ENCODE data around the gene RIOK2. TPM values are rescaled to one million over a fixed set of nuclear protein-coding genes. Genes with fewer than 3 reads are reported as not detected.

The RIOK2 gene
- total RNA-seq (2021; fragmentation: NEBNext Ultra II Directional; extraction: Animal tissue kit (Norgen Biotek cat#: 25700)), result 10 to 100 TPM; 37.4 to 48.7 (median 42.0) TPM
- long read RNA-seq, transcript RIOK2-201 (10 exons, 3,922 nt), result major isoform, 49 of 57 reads
- long read RNA-seq, partial matches to known transcripts, result 2 of 57 reads
- long read RNA-seq, other reads (novel, unspliced or antisense), result 5 of 57 reads

GRCh38 chr5:97183100-97183929 lies at the start of gene RIOK2:
TSS of gene RIOK2 (minus strand) at chr5:97183247. CDS start at chr5:97183191, 56 bp downstream.
- Mint-ChIP-seq H3K4me3 (peak within 1 kb of the TSS; percentile 97), H3K9me3 (no peaks in the 10 kb centered on the region; the same call in 1 of the 2 replicates), H3K27me3 (ENCODE audit: insufficient read depth) (peaks cover 3% of the 10 kb centered on the region; the same call in 1 of the 2 replicates), H3K4me1 (ENCODE audit: low read depth) (peaks cover 38% of the 10 kb centered on the region), H3K36me3 (ENCODE audit: low read depth) (peaks cover 40% of the 10 kb centered on the region), H3K27ac (peak within 1 kb of the TSS; percentile 99)
- DNase-seq, result peak; percentile 90
- no peak for TF ChIP-seq CTCF (IDR thresholded peaks at IDR 0.05)

GRCh38 chr5:97231025-97231636 lies 48.1 kb upstream of the RIOK2 start:
- Mint-ChIP-seq H3K27ac (no peak overlapping the region), H3K36me3 (ENCODE audit: low read depth) (peaks cover 9% of the 10 kb centered on the region; the same call in 1 of the 2 replicates), H3K9me3 (peaks cover 21% of the 10 kb centered on the region), H3K4me3 (no peak overlapping the region), H3K4me1 (ENCODE audit: low read depth) (peaks cover 38% of the 10 kb centered on the region), H3K27me3 (ENCODE audit: insufficient read depth) (no peaks in the 10 kb centered on the region)
- peak; percentile 91 for TF ChIP-seq CTCF (IDR thresholded peaks at IDR 0.05)
- peak; percentile 74 for DNase-seq

GRCh38 chr5:97229688-97230285 lies 46.7 kb upstream of the RIOK2 start:
- TF ChIP-seq CTCF (IDR thresholded peaks at IDR 0.05), result no peak
- Mint-ChIP-seq H3K36me3 (ENCODE audit: low read depth) (no peaks in the 10 kb centered on the region), H3K9me3 (peaks cover 7% of the 10 kb centered on the region), H3K4me1 (ENCODE audit: low read depth) (peaks cover 40% of the 10 kb centered on the region), H3K4me3 (no peak overlapping the region), H3K27ac (no peak overlapping the region), H3K27me3 (ENCODE audit: insufficient read depth) (no peaks in the 10 kb centered on the region)
- DNase-seq, result no peak

- Mint-ChIP-seq H3K36me3 (ENCODE audit: low read depth) (no peaks in the 10 kb centered on the region), H3K4me1 (ENCODE audit: low read depth) (peaks cover 41% of the 10 kb centered on the region), H3K9me3 (peaks cover 2% of the 10 kb centered on the region; the same call in 1 of the 2 replicates), H3K4me3 (no peak overlapping the region), H3K27ac (no peak overlapping the region), H3K27me3 (ENCODE audit: insufficient read depth) (no peaks in the 10 kb centered on the region)
- no peak for DNase-seq
- no peak for TF ChIP-seq CTCF (IDR thresholded peaks at IDR 0.05)
Measured at GRCh38 chr5:97229196-97229595, 46.1 kb upstream of the RIOK2 start.

GRCh38 chr5:97225222-97225621 lies 42.2 kb upstream of the RIOK2 start:
- peaks cover 29% of the 10 kb centered on the region for H3K4me1 Mint-ChIP-seq (ENCODE audit: low read depth)
- TF ChIP-seq CTCF (IDR thresholded peaks at IDR 0.05), result no peak

More at GRCh38 chr5:97225222-97225621, 42.2 kb upstream of the RIOK2 start:
- Mint-ChIP-seq H3K9me3 (no peaks in the 10 kb centered on the region), H3K4me3 (no peak overlapping the region), H3K36me3 (ENCODE audit: low read depth) (no peaks in the 10 kb centered on the region), H3K27ac (no peak overlapping the region), H3K27me3 (ENCODE audit: insufficient read depth) (no peaks in the 10 kb centered on the region)
- no peak for DNase-seq

Data from HFFc6 (cell line).